NOMO-1 treated with dmso at 0.1 percent for 144 hours (cell line): ENCODE measurements around the gene ACBD6.

Source experiments
- DNase-seq: peaks from one replicate; lab custom pipeline; 2025; ENCODE audit not compliant: unreplicated experiment; lab: John Stamatoyannopoulos, UW

Gene ACBD6

DNA sequence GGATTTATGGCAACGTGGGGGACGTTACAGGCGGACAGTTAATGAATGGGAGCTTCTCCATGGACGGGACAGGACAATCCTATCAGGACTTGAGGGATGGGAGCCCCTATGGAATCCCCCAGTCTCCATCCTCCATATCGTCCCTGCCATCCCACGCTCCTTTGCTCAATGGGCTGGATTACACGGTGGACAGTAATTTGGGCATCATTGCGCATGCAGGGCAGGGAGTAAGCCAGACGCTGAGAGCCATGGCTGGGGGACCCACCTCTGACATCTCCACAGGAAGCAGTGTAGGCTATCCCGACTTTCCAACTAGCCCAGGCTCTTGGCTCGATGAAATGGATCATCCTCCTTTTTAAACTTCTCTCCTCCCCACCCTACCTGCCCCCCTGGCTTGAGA lies 228.2 kb downstream of the ACBD6 start:
- DNase-seq = no peak

DNA sequence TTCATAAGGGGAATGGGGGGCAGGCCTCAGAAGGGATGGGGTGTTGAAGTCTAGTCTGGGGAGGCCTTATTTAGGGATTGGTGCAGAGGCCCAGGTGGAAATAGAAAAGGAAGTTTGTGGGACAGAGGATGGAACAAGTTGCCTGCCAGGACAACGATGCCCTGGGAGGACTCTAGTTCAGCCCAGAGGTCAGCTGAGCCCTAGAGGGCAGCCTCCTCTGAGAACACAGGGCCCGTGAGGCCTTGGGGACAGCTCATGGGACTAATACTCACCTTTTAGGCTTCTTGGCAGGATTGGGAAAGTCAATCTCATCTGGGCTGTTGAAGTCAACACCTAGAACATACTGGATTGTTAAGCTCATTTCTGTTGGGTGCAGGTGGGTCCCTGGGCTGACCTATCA lies 229.3 kb downstream of the ACBD6 start:
- no peak for DNase-seq

DNA sequence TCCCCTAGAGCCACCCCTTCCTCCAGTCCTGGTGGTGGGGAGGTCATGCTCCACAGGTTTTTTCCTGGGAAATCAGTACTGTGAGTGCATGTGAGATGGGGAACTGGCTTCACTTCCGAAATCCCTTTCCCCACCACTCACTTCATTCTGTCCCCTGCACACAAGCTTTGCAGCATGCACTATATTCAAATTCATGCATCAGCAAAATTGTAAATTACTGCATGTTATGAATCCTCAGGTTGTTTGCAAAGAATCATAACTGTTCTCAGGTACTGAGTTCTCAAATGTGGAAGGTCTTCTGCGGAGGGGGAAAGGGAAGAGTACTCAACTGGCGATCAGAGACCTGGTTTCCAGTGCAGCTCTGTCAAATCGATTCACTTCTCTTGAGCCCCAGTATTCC lies 230.0 kb downstream of the ACBD6 start:
- no peak for DNase-seq

DNA sequence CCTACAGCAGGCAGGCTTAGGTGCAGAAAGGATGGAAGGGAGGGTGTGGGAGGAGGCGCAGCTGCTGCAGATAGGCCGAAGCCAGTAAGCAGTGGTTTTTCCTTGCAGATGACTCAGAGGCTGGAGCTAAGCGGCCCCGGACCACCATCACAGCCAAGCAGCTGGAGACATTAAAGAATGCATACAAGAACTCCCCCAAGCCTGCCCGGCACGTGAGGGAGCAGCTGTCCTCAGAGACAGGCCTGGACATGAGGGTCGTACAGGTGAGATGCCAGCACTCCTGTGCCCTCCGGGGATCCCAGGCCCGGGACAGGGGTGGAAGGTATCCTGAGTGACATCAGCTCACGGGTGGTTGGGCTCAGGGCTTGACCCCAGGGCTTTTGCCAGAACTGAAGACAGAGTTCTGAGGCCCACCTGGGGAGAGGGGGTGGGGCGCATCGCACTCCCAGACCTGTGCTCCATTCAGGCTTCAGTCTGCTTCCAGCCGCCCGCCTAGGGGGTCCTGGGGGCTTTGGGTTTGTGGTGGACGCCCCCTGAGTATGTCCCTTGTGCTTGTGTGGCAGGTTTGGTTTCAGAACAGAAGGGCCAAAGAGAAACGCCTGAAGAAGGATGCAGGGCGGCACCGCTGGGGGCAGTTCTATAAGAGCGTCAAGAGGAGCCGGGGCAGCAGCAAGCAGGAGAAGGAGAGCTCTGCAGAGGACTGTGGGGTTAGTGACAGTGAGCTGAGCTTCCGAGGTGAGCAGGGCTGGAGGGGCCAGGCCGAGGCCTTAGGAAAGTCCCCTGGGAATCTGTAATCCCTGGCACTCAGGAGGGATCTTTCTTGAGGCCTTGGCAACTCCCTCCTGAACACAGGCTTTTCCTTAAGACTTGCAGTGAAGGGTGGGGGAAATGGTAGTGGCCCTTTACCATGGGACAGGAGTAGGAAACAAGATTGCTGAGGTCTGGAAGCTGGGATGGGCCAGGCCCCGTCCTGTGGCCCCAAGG lies 230.8 kb downstream of the ACBD6 start:
- no peak for DNase-seq

DNA sequence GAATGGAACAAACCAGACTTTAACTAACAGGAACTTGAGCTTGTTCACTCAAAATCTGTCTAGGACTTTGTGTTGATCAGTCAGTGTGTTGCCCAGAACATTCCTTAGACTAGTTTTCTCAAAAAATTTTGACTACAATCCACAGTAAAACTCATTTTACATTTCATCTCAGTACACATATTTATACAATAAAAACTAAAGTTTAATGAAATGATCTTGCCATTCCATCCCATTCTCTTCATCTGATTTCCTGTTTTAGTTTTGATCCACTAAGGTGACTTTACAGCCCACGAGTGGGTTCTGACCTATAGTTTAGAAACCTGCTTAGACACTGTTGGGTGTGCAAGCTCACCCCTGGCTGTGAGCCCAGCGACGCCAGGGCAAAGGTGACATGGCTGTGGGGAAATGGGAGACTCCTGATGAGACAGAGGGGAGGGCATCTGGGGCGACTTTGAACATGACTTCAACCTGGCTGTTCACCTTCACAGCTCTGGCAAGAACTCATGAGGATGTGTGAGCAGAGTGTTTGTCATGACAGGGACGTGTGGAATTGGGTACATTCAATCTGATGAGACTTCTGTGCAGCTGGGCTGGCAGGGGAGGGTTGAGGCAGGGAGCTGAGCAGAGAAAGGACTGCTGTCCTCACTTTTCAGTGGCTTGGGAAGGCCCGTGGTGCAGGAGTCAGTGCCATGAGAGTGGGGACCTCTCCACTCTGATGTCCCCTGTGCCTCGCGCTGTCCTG lies 231.7 kb downstream of the ACBD6 start:
- no peak for DNase-seq

DNA sequence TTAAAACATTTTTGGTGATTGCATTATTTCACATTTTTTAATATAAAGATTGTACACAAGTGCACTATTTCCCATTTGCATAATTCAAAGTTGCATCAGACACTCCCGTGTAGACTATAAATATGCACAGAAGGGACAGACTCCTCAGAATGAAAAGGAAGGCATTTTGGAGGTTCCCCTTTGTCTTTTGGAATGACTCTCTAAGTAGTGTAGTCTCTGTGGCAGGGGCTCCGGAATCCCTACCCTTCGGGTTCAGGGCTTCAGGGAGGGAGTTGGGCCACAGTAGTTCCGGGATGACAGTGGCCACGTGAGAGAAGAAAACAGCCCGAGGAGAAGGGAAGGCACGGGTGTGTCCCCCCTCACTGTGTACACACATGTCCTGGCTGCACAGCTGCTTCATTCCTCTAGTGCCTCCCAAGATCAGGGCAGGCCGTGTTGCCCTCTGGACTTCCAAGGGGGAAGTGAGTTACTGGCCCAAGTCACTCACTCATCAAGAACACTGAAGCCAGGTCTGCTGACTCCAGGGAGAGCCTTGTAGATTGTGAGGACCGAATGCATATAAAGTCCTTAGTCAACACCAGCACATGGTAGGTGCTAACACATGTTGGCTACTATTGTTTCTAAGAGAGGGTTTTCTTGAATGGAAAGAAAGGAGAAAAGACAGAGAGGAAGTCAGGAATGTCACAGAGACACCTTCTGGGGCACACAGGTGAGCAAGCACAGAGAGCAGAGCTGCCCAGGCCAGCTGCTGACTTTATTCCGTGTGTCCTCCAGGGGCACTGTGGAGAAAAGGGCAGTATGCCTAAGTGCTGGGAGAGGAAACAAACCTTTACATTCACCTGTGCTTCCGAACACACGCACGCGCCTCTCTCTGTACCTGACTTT lies 232.5 kb downstream of the ACBD6 start:
- DNase-seq = no peak

DNA sequence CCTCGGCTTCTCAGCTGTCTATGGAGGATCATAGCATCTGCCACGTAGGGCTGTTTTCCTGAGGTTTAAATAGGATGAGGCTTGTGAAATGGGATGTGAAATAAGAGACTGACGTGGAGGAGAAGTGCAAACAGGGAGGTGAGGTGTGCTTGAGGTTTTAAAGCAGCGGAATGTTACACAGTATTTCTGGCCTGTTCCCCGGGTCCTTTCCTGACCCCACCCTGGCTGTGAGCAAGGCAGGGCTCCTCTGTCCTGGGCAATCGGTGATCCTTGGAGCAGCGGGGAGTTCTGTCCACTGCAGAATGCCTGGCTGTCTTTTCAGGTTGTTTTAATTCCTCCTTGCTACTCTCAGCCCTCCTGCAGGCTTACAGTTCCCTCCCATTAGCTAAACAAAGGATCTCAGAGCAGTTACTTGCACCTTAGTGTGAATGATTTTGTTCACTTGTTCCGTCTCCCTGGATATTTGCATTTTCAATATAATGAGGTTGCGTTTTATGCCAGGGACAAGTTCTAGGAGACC lies 233.8 kb downstream of the ACBD6 start:
- DNase-seq = no peak

DNA sequence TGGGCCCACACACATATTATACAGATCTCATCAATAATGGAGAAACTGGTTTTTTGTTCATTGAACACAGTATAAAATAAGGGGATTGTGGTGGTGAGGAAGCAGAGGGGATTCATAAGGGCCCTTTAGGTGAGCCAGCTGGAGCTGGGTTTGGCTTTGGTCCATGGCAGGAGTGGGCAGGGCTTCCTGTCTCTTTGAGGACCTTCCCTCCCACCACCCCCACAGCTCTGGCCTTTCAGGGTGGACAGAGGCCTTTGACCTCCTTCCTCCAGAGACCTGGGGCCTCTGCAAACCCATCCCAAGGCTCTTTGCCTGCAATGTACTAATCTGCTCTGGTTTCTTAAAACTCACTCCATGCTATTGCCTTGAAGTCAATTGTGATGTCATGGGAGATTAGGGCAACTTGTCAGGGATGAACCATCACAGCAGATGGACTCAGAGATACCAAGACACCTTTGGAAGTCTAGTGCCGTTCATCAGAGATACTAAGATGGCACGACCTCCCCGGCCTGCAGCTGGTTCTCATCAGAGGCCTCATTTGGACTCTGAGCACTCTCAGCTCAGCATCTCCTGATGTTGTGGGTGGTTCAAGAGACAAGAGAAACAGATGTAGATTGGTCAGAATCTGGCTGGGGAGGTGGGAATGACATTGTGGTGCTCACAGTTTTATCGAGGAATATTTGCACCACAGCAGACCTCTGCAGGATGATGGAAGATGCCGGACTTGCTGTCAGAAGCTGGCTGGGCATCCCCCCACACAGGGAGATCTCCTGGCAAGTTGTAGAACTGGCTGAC lies 234.4 kb downstream of the ACBD6 start:
- no peak for DNase-seq

DNA sequence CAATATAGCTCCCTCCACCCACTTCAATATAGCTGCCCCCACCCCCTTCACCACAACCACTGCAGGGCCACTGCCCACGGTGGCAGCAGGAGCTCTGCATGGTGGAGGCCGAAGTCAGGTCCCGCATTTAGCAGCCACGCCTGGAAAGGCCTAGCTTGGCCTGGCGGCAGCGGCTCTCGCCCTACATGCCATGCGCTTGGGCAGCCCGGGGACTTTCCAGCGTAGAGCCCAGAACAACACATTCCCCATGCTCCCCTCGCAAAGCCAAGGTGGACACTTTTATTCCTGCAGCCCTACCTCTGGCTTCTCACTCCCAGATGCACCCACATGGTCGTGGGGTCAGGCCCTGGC lies 235.2 kb downstream of the ACBD6 start:
- no peak for DNase-seq

DNA sequence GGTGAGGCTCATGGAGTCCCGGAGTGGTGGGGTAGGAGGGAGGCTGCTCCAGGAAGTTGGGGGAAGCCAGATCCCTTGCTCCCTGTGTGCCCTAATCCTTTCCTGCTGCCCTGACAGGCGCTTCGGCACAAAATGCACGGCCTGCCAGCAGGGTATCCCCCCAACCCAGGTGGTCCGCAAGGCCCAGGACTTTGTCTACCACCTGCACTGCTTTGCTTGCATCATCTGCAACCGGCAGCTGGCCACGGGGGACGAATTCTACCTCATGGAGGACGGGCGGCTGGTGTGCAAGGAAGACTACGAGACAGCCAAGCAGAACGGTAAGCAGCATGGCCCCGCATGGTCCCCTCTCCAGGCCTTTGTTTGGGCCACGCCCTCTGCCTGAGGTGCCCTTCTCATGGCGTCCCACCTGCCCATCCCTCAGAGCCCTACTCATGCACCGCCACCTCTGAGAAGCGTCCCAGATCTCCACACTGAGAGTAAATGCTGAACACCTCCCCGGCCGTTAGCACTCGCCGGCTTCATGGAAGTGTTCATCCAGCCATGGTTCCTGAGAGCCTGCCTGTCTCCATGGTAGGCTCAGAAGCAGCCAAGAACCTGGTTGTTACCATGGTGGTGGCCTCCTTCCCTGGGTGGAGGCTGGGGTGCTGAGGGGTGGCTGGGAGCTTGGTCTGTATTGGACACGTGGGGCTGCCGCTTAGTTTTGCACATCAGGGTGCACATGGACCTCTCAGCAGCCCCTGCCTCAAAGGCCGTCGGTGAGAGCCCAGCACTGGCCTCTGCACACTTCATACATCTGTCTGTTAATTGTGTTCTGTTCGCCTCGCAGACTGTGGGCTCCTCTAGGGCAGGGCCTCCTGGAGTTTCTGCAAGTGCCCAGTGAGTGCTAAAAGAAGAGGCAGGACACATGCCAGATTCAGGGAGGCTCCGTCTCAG lies 235.8 kb downstream of the ACBD6 start:
- no peak for DNase-seq

DNA sequence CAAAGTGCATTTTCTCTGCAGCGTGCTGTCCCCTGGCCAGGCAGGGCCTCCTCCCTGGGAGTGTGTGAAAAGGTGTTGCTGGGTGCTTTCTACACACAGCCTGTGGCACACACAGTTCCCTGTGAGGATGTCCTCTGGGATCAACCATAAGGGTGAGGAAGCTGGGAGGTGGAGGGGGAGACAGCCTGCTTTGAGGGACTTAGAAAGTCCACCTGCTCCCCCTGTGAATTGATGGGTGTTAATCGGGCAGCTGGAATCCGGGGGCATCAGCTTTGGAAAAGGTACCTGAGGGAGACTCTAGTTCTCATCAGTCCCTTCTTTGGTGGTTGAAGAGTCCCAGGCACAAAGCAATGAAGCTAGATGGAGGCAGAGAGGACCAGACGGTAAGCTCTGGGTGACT lies 236.5 kb downstream of the ACBD6 start:
- no peak for DNase-seq

DNA sequence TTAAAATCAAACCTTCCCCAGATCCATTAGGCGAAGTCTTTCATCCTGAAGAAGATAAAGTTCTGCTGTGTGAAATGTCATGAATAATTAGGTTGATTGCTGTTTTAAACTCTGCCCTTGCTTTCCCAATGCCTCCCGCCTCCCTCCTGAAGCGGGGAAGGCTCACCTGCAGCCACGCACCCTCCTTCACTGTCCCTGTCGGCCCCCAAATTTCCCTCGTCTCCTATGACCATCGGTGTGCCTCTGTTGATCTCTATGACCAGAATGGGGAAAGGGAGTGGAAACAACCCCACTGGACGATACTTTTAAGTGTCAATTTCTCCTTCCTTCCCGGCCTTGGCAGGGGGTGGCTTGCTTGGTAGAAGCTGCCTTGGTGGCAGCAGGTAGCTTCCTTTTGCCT lies 237.2 kb downstream of the ACBD6 start:
- DNase-seq = no peak

DNA sequence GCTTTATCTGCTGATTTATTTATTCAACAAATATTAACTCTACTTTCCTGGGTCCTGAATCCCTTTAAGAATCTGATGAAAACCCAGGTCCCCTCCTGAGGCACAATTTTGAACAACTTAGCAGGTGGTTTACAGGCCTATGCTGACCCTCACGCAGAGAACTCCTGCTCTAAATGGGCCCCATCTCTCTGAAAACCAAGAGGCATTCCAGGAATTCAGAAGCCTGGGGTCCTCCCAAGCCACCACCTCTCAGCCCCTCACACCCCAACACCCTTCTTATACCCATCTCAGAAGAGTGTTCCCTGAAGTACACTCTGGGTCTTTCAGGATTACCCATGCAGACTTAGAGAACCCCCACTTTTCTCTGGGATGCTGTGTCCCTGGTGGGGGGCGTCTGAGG lies 237.8 kb downstream of the ACBD6 start:
- no peak for DNase-seq

DNA sequence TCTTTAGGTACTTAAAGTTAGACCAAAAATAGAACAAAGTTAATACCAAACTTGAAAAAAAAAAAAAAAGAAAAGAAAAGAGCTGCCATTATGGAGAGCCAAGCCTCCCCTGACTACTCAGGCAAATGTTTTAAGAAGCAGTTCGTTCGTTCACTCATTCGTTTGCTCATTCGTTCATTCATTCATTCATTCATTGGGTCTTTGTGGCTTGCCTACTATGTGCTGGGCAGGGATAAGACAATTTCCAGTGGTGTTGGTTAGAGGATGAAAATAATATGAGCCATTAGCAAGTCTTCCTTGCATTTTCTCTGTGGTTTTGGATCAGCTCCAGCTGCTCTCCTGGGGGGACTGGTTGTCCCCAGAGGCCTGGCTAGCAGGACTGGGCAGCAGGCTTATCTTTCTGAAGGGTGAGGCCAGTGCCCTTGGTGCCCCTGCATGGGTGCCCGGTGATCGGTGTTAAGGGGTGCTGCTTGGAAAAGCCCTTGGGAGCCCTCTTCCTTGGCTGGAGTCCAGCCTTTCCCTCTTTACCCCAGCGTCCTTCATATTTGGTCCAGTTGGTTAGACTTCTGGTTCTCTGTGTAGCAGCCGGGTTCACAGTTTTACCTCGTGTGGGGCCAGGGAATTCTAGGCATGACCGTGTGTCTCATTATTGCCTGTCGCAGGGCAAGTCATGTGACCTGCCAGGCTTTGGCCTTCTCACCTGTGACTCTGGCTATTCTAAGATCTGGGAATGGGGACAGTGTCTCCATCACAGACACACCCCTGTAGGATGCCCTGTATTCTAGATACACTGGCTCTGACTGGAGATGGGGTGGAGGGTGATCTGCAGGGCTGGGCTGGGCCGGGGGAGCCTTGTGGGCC lies 239.5 kb downstream of the ACBD6 start:
- DNase-seq = no peak

DNA sequence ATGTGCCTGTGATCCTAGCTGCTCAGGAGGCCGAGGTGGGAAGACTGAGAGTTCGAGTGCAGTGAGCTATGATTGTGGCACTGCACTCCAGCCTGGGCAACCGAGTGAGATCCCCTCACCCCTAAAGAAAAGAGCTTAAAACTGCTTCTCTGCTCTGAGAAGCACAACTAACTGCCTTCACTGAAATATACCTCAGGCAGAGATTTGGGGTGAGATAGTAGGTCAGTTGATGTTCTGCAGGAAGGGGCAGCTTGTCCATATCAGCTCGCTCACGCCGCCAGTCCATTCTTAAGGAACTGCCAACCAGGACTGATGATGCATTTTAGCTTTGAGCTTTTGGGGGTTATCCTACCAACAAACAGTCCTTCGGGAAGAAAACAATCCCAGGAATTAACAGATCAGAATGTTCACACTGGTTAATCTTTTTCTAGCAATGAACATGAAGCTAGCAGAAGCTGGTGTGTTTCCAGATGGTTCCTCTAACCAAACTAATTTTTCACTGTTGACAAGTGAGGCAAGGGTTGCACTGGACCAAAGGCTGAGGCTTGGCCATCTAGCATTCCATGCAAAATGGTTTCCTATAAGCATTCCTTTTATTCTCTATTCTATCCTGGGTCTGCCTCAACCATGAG lies 240.7 kb downstream of the ACBD6 start:
- no peak for DNase-seq

DNA sequence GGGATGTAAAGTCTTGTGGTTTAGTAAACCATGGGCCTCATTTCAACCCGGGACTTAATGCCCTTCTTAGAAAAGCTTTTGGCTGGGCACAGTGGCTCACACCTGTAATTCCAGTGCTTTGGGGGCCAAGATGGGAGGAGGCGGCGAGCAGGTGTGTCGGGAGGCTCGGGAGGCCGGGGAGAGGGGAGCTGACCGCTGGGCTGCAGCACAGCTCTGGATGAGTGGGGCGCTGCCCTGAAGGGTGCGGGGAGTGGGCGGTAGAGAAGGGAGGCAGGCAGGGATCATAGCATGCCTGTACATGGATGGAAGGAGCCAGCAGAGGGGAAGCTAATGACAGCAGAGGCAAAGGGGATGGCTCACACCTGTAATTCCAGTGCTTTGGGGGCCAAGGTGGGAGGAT lies 241.3 kb downstream of the ACBD6 start:
- no peak for DNase-seq

DNA sequence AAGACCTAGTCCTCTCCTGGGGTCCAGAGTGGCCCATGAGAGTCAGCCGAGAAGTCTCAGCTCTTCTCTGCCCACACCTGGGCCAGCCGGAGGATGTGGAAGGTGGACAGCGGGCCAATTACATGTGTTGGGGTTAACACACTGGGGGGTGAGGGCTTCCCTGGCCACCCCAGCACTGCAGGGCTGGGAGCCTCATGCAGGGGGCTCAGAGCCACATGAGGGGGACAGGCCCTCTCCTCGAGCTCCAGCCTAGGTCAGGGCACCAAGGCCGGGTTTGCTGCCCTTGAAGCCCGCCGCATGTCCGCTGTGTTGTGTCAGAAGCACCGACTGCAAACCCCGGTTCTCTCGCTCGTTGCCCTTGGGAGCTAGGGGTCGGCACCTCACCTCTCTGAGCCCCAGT lies 241.8 kb downstream of the ACBD6 start:
- no peak for DNase-seq
